ENCODE measurements around the gene TANGO6.
A peak's percentile ranks its signal among the peaks of the same experiment; 100 is the strongest.

TANGO6 gene

GRCh38 chr16:68909099-68909733 is 65.9 kb downstream of the TANGO6 start:
- no peak for DNase-seq (ENCODE audit: low spot score)

- no peak for DNase-seq (ENCODE audit: low spot score)
Observed at GRCh38 chr16:68910051-68910450, 66.7 kb downstream of the TANGO6 start.

GRCh38 chr16:68915589-68915988 is 72.3 kb downstream of the TANGO6 start:
- DNase-seq (ENCODE audit: low spot score): no peak

GRCh38 chr16:68917541-68917940 is 74.2 kb downstream of the TANGO6 start:
- no peak for DNase-seq (ENCODE audit: low spot score)

- no peak for DNase-seq (ENCODE audit: low spot score)
Observed at GRCh38 chr16:68920349-68920748, 77.0 kb downstream of the TANGO6 start.

GRCh38 chr16:68921637-68922036 is 78.3 kb downstream of the TANGO6 start:
- peak; percentile 16 for DNase-seq (ENCODE audit: low spot score)

GRCh38 chr16:68923116-68923515 is 79.8 kb downstream of the TANGO6 start:
- no peak for DNase-seq (ENCODE audit: low spot score)

GRCh38 chr16:68927018-68927417 is 83.7 kb downstream of the TANGO6 start:
- no peak for DNase-seq (ENCODE audit: low spot score)

- DNase-seq (ENCODE audit: low spot score): no peak
Observed at GRCh38 chr16:68931196-68931595, 87.9 kb downstream of the TANGO6 start.

- no peak for DNase-seq (ENCODE audit: low spot score)
Observed at GRCh38 chr16:68934402-68934801, 91.1 kb downstream of the TANGO6 start.

GRCh38 chr16:68935008-68935407 is 91.7 kb downstream of the TANGO6 start:
- no peak for DNase-seq (ENCODE audit: low spot score)

- DNase-seq (ENCODE audit: low spot score): no peak
Observed at GRCh38 chr16:68936736-68937631, 93.7 kb downstream of the TANGO6 start.

GRCh38 chr16:68939692-68940320 is 96.5 kb downstream of the TANGO6 start:
- no peak for DNase-seq (ENCODE audit: low spot score)

GRCh38 chr16:68940816-68941215 is 97.5 kb downstream of the TANGO6 start:
- no peak for DNase-seq (ENCODE audit: low spot score)

GRCh38 chr16:68943961-68944360 is 100.6 kb downstream of the TANGO6 start:
- no peak for DNase-seq (ENCODE audit: low spot score)

- peak; percentile 22 for DNase-seq (ENCODE audit: low spot score)
Observed at GRCh38 chr16:68948230-68948910, 105.0 kb downstream of the TANGO6 start.

GRCh38 chr16:68951991-68952877 is 108.9 kb downstream of the TANGO6 start:
- peak; percentile 47 for DNase-seq (ENCODE audit: low spot score)

GRCh38 chr16:68954911-68955635 is 111.7 kb downstream of the TANGO6 start:
- no peak for DNase-seq (ENCODE audit: low spot score)

GRCh38 chr16:68960910-68961309 is 117.6 kb downstream of the TANGO6 start:
- no peak for DNase-seq (ENCODE audit: low spot score)

GRCh38 chr16:68961778-68962402 is 118.6 kb downstream of the TANGO6 start:
- no peak for DNase-seq (ENCODE audit: low spot score)

All from RKO (cell line).